ENCODE results near the gene GDPGP1.
"Not testable (repeated sequence)": the region's sequence is repeated elsewhere in the genome, so short reads cannot be mapped to it uniquely, and the experiment has no call there.

GDPGP1 gene

GRCh38 chr15:90261811-90262210 is 27.8 kb downstream of the GDPGP1 start:
- DNase-seq (ENCODE audit: low read depth): no peak

- DNase-seq (ENCODE audit: low read depth): no peak
These were observed 28.4 kb downstream of the GDPGP1 start for GRCh38 chr15:90262426-90262825.

GRCh38 chr15:90264671-90265070 is 30.7 kb downstream of the GDPGP1 start:
- no peak for DNase-seq (ENCODE audit: low read depth)

GRCh38 chr15:90265271-90266060 is 31.5 kb downstream of the GDPGP1 start, which contains the start of gene NGRN:
NGRN (plus strand) TSS chr15:90265672; CDS start chr15:90265713, 41 bp downstream.
- DNase-seq (ENCODE audit: low read depth): peak; percentile 85

GRCh38 chr15:90266061-90266431 is 32.0 kb downstream of the GDPGP1 start:
- no peak for DNase-seq (ENCODE audit: low read depth)

- no peak for DNase-seq (ENCODE audit: low read depth)
These were observed 32.5 kb downstream of the GDPGP1 start for GRCh38 chr15:90266485-90266884.

GRCh38 chr15:90268415-90268814 is 34.4 kb downstream of the GDPGP1 start:
- DNase-seq (ENCODE audit: low read depth): no peak

- DNase-seq (ENCODE audit: low read depth): no peak
These were observed 36.6 kb downstream of the GDPGP1 start for GRCh38 chr15:90270502-90271150.

- DNase-seq (ENCODE audit: low read depth): no peak
These were observed 37.6 kb downstream of the GDPGP1 start for GRCh38 chr15:90271459-90272166.

GRCh38 chr15:90278467-90278866 is 44.5 kb downstream of the GDPGP1 start:
- DNase-seq (ENCODE audit: low read depth): not testable (repeated sequence)

GRCh38 chr15:90280743-90281142 is 46.7 kb downstream of the GDPGP1 start:
- not testable (repeated sequence) for DNase-seq (ENCODE audit: low read depth)

- DNase-seq (ENCODE audit: low read depth): not testable (repeated sequence)
These were observed 47.6 kb downstream of the GDPGP1 start for GRCh38 chr15:90281637-90282036.

GRCh38 chr15:90286678-90287077 is 52.7 kb downstream of the GDPGP1 start:
- DNase-seq (ENCODE audit: low read depth): peak; percentile 33

- no peak for DNase-seq (ENCODE audit: low read depth)
These were observed 53.1 kb downstream of the GDPGP1 start for GRCh38 chr15:90287101-90287500.

GRCh38 chr15:90287946-90288345 is 53.9 kb downstream of the GDPGP1 start:
- no peak for DNase-seq (ENCODE audit: low read depth)

GRCh38 chr15:90291679-90292356 is 57.8 kb downstream of the GDPGP1 start:
- DNase-seq (ENCODE audit: low read depth): no peak

GRCh38 chr15:90293040-90293810 is 59.2 kb downstream of the GDPGP1 start:
- peak; percentile 54 for DNase-seq (ENCODE audit: low read depth)

GRCh38 chr15:90294159-90294558 is 60.1 kb downstream of the GDPGP1 start:
- no peak for DNase-seq (ENCODE audit: low read depth)

- no peak for DNase-seq (ENCODE audit: low read depth)
These were observed 60.7 kb downstream of the GDPGP1 start for GRCh38 chr15:90294601-90295269.

- DNase-seq (ENCODE audit: low read depth): no peak
These were observed 61.2 kb downstream of the GDPGP1 start for GRCh38 chr15:90295270-90295648.

Measured in T follicular helper cell (primary cell).